Caki2 (cell line): ENCODE measurements around the gene ZNF407. TPM values are rescaled to one million over a fixed set of nuclear protein-coding genes. Genes with fewer than 3 reads are reported as not detected.
A peak's percentile ranks its signal among the peaks of the same experiment; 100 is the strongest.
"Not testable (repeated sequence)": the region's sequence is repeated elsewhere in the genome, so short reads cannot be mapped to it uniquely, and the experiment has no call there.

Source experiments
- DNase-seq: peaks from one replicate; pipeline ENCODE4 v3.0.0-alpha.2; 2015; ENCODE audit warnings: low read depth
- in situ Hi-C: cut with HindIII; loops from 2 replicates; pipeline ENCODE4 v1.10.0; 2016; ENCODE audit warnings: low sequenced_read_pairs, low pct_unique_long_range_greater_than_20kb, mixed read lengths
- total RNA-seq: library from RNA; depleted of rRNA; stranded (reverse); fragments of >200 nt; shearing (Covaris generic); gene quantifications from 2 replicates; pipeline ENCODE4 v1.2.3, GENCODE V29; 2014; ENCODE audit warnings: low replicate concordance; rRNA removed

Gene ZNF407, protein sequence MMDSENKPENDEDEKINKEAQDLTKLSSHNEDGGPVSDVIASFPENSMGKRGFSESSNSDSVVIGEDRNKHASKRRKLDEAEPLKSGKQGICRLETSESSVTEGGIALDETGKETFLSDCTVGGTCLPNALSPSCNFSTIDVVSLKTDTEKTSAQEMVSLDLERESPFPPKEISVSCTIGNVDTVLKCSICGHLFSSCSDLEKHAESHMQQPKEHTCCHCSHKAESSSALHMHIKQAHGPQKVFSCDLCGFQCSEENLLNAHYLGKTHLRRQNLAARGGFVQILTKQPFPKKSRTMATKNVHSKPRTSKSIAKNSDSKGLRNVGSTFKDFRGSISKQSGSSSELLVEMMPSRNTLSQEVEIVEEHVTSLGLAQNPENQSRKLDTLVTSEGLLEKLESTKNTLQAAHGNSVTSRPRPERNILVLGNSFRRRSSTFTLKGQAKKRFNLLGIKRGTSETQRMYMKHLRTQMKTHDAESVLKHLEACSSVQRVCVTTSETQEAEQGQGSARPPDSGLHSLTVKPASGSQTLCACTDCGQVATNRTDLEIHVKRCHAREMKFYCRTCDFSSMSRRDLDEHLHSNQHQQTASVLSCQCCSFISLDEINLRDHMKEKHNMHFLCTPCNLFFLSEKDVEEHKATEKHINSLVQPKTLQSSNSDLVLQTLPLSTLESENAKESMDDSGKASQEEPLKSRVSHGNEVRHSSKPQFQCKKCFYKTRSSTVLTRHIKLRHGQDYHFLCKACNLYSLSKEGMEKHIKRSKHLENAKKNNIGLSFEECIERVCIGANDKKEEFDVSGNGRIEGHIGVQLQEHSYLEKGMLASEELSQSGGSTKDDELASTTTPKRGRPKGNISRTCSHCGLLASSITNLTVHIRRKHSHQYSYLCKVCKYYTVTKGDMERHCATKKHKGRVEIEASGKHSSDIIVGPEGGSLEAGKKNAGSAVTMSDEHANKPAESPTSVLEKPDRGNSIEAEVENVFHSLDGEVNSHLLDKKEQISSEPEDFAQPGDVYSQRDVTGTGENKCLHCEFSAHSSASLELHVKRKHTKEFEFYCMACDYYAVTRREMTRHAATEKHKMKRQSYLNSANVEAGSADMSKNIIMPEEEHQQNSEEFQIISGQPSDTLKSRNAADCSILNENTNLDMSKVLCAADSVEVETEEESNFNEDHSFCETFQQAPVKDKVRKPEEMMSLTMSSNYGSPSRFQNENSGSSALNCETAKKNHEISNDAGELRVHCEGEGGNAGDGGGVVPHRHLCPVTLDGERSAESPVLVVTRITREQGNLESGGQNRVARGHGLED (N-terminal part only)
- total RNA-seq: 1.0 and 1.3 TPM in 2 replicates

DNA sequence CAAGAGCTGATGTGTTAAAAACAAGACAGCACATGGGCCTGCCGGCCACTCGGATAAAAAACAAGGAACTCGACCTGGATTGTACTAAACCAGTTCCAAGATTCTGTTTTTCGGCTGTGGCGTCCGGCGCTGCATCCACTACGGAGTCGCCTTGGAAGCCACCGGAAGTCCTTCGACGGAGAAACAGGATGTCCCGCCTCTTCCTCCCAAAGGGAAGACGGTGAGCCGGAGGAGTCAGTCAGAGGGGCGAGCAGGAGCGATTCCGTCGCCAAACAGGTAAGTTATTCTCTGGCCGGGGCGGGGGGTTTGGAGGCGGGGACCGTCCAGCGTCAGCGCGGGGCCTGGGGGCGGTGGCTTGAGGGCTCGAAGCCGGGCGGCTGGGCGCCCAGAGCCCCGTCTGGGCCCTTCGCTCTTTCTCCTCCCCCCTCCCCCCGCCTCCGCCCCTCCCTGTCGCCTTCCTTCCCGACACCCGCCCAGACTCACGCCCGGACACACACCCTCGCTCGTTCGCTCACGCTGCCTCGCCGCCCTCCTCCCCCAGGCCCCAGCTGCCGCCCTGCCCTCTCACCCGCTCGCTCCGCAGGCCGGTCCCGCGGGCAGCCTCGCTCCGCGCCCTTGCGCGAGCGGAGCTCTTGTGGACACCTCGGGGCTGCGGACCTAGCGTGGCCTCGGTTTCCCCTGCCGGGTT lies at the start of gene ZNF407:
Gene ZNF407, plus strand, starts transcription at position 209 of the 688 bp plus-strand sequence. CDS start 33,150 bp downstream, outside the sequence.
- in situ Hi-C loops: no loop called here
- peak; percentile 84 for DNase-seq

DNA sequence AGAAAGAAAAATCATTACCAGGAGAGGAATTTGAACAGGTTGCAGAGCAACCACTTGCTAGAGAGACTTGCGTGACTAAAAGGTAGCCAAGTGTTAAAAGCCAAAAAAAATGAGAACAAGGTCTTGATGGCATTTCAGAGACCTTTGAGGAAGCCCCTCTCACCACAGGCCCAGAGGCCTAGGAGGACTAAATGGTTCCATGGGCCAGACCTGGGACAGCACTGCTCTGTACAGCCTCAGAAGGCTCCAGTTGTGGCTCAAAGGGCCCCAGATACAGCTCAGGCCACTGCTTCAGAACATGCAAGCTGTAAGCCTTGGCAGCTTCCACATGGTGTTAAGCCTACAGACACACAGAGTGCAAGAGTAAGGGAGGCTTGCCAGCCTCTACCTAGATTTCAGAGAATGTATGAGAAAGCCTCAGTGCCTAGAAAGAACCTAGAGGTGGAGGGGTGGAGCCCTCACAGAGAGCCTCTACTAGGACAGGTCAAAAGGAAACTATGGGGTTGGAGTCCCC lies 48.0 kb upstream of the ZNF407 start:
- DNase-seq: no peak
- in situ Hi-C loops: no loop called here

DNA sequence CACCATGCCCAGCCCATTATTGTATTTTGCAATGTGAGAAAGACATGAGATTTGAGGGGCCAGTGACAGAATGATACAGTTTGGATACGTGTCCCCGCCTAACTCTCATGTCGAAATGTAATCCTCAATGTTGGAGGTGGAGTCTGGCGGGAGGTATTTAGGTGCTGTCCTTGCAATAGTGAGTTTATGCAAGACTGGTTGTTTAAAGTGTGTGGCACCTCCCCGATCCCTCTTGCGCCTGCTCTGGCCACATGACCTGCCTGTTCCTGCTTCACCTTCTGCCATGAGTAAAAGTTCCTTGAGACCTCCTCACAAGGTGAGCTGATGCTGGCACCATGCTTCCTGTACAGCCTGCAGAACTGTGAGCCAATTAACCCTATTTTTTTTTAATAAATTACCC lies 46.8 kb upstream of the ZNF407 start:
- in situ Hi-C loops: no loop called here
- no peak for DNase-seq

DNA sequence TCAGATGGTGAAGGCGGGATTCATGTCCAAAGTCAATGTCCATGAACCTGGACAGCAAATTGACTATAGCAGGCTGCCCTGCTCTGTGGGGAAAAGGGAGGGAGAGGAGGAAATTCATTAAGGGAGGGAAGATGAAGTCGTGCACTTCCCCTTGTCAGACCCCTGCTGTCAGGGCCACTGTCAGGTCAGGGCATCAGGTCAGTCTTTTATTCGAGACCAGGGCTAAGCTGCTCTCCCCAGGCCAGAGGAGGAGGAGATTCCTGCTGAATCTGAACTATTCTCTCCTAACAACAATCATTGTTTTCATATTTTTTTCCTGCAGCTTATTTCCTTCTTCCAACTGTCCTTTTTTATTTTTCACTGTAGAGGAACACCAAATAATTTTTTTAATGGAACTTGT lies 46.2 kb upstream of the ZNF407 start:
- DNase-seq: no peak
- in situ Hi-C loops: no loop called here

DNA sequence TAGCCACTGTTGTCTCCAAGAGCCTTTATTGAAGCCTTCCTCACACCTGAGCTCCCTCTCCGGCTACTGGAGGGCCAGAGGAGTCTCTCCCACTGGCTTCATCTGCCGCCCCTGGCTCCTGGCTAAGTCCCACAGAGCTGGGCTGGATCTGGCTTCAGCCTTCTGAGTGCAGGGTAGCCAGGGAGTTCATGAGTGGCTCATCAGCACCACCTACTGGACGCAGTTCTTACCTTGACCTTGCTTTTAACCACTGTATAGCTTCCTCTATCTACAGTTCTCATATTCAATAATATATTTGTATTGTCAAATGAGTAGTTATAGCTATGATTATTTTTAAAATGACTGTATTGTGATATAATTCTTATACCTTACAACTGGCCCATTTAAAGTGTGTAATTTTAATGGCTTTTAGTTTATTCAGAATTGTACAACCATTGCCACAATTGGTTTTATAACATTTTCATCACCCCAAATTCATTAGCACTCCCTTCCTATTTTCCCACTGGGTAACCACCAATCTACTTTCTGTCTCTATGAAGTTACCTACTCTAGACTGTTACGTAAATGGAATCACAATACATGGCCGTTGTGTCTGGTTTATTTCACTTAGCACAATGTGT lies 45.6 kb upstream of the ZNF407 start:
- DNase-seq: peak; percentile 25
- in situ Hi-C loops: no loop called here

DNA sequence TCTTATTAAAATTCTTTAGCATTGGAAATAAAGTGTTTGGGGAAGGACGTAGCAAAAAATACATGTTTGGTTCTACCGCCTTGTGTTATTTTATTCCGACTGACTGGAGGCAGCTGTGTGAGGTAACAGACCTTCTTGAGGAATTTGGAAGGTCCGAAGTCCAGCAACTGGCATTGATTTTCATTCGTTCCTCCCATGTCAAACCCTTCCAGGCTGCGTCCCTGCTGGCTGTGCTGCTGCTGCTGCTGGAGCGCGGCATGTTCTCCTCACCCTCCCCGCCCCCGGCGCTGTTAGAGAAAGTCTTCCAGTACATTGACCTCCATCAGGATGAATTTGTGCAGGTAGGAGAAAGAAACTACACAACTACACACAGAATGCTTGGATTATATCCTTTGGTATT lies 41.5 kb upstream of the ZNF407 start:
- no peak for DNase-seq
- in situ Hi-C loops: no loop called here

DNA sequence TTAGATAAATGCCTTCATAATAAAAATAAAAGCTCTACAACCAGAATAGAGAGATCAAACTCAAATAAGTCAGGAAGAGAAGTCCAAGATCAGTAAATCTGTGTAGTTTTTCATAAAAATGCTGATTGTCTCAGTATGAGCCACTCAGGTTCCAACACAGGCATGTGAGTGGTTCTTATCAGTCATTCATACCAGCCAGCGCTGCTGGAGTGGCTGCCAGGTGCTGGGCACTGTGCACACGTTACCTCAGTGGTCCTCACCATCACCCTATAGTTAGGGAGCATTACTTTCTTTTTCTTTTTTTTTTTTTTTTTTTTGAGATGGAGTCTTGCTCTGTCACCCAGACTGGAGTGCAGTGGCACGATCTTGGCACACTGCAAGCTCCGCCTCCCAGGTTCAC lies 39.6 kb upstream of the ZNF407 start:
- in situ Hi-C loops: no loop called here
- DNase-seq: no peak

DNA sequence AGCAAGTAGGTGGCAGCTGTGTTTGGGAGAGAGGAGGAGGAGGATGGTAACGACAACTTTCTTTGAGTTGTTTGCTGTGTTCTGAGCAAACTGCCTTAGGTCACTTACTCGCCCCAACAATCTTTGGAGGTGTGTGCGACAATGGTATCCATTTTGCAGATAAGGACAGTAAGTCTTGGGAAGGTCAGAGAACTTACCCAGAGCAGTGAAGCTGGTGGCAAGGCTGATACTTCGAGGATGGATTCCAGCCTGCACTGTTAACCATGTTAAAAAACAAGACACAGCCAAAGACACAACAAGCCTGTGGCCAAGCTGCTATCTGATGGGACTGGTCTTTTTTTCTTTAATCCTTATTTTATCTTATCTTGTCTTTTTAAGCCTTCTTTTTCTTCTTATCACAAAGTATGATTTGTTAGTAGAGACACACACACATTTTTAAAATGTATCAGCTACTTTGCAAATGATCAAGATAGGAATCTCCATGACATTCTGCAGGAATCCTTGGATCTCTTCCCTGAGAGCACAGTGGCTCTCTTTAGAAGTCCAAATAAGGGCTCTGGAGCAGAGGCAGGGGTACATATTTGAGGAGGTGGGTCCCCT lies 35.4 kb upstream of the ZNF407 start:
- in situ Hi-C loops: no loop called here
- no peak for DNase-seq

DNA sequence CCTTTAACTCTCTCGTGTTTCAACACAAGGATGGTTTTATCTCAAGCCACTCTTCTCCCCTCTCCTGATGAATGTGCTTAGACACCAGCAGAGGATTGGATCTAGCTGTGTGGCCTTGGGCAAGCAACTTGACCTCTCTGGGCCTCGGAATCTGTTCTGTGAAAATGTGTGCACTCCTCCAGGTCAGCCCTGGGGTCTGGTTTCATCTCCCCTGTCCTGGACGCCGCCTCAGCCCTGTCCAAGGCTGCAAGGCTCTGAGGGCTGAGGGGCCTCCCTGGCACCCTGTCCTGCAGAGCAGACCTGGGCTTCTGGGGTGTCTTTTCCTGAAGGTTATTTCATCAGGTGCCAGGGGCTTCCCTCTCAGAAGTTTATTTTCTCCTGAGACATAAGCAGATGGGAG lies 34.9 kb upstream of the ZNF407 start:
- DNase-seq: no peak
- in situ Hi-C loops: no loop called here

DNA sequence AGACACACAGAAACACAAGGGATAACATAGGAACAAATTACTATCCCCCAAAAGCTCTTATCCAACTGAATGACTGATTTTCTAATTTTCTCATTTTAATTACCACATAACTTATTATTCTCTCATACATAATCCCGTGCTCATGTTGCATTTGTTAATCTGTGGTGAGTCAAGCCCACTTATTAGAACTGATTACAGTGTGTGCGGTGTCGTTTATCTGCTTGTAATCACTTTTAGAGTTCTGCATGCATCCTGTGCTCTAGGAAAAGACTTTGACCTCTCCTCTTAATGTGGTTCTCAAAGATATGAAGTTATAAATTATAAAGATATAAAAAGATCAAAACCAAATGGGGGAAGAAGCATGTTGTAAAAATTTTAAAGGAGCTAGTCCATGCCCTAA lies 33.7 kb upstream of the ZNF407 start:
- in situ Hi-C loops: no loop called here
- DNase-seq: no peak

DNA sequence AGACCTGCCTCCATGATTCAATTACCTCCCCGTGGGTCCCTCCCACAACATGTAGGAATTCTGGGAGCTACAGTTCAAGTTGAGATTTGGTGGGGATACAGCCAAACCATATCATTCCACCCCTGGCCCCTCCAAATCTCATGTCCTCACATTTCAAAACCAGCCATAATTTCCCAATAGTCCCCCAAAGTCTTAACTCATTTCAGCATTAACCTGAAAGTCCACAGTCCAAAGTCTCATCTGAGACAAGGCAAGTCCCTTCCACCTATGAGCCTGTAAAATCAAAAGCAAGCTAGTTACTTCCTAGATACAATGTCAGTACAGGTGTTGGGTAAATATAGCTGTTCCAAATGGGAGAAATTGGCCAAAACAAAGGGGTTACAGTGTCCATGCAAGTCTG lies 32.5 kb upstream of the ZNF407 start:
- in situ Hi-C loops, DNase-seq: not testable (repeated sequence)

DNA sequence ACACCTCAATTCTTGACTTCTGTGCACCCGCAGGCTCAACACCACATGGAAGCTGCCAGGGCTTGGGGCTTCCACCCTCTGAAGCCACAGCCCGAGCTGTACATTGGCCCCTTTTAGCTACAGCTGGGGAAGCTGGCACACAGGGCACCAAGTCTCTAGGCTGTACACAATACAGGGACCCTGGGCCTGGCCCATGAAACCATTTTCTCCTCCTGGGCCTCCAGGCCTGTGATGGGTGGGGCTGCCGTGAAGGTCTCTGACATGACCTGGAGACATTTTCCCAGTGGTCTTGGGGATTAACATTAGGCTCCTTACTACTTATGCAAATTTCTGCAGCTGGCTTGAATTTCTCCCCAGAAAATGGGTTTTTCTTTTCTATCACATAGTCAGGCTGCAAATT lies 31.7 kb upstream of the ZNF407 start:
- in situ Hi-C loops, DNase-seq: not testable (repeated sequence)

DNA sequence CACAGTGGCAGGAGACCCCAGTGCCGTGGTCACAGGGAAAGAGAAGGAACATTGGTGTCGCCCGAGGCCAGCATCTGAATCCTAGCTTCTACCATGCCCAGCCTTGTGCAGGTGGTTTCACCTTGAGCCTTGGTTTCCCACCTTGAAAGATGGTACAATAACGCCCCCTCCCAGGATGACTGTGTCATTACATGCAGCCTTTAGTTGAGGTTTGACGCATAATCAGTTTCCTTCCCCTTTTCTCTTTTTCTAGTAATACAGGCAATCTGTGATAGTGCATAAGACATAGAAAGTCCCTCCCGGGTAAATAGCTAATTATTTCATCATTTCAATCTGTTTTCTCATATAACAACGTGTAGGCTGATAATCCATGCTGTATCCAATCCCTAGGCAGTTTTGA lies 29.8 kb upstream of the ZNF407 start:
- in situ Hi-C loops: no loop called here

DNA sequence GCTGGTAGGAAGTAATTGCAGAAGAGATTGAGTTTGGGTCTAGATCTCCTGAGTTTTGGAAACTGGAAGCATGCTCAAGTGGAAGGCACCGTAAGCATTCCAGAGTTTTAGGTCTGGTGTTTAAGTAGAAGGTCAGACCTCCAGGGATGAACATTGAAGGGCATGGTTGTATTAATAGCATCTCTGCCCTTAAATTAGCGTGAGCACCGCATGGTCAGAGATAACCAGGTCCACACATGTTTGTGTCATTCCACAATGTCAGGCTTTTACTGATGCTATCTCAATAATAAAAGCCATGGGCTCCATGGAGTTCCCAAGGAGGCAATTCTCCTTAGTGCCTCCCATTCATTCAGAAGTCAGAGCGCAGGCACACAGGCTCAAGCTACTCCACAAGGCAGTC lies 28.3 kb upstream of the ZNF407 start:
- DNase-seq: no peak
- in situ Hi-C loops: no loop called here

More for the DNA sequence above, 29.8 kb upstream of the ZNF407 start:
- DNase-seq: no peak

DNA sequence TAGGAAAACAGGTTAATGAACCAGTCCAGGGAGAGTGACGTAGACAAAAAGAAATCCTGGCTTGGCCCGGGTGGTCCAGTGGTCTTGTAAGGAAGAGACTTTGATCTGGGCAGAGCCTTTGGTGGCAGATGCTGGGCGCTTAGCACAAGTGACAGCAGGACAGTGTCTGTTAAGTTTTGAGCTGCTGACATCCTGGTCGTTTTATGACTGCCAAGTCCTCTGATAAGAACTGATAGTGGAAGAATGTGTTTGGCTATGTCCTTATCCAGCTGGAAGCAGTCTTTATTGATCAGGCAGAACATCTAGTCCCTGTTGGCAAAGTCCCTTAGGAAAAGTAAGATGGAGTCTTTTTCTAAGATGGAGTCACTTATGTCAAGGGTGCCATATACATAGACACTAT lies 27.4 kb upstream of the ZNF407 start:
- DNase-seq: no peak
- in situ Hi-C loops: no loop called here

DNA sequence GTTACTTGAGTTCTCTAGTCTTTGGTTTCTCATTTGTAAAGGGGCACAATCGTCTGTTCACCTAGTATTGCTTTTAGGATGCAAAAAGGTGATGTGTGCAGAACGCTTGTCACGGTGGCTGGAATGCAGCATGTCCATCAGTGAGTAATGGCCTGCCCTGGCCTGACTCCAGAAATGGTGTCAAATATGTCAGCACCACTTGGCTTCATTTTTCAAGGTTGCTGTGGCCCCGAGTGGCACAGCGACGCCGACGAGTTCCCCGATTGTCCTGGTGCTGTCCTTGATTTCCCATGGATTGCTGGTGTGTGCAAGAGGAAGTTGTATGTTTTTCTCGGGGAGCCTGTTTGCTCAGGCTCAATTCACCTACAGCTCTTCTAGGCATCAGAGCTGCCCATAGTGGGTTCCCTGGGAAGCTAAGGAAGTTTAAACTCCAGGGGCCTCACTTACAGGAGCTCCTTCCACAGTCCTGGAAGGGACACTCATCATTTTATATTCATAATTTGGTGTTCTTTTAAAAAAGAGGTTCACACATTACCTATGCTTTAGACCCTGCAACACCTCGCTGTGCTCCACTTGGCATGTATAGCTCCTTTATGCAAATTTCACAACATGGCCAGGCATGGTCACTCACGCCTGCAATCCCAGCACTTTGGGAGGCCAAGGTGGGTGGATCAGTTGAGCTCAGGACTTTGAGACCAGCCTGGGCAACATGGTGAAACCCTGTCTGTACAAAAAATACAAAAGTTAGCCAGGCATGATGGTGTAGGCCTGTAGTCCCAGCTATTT lies 25.6 kb upstream of the ZNF407 start:
- DNase-seq: no peak
- in situ Hi-C loops: no loop called here
